DMS 273 treated with DMSO at 0.1 percent for 48 hours (cell line): ENCODE measurements around the gene GNA14.
"Not testable (repeated sequence)": the region's sequence is repeated elsewhere in the genome, so short reads cannot be mapped to it uniquely, and the experiment has no call there.

Experiments used
- DNase-seq: peaks from one replicate; lab custom pipeline; 2025; lab: John Stamatoyannopoulos, UW

GNA14 gene

GRCh38 chr9:77643871-77644270 is 4.3 kb downstream of the GNA14 start:
- no peak for DNase-seq

- no peak for DNase-seq
Observed at GRCh38 chr9:77640741-77641580, 7.2 kb downstream of the GNA14 start.

- no peak for DNase-seq
Observed at GRCh38 chr9:77632652-77633051, 15.5 kb downstream of the GNA14 start.

GRCh38 chr9:77628864-77629263 is 19.3 kb downstream of the GNA14 start:
- not testable (repeated sequence) for DNase-seq

- no peak for DNase-seq
Observed at GRCh38 chr9:77616191-77616590, 31.9 kb downstream of the GNA14 start.

GRCh38 chr9:77614645-77615044 is 33.5 kb downstream of the GNA14 start:
- DNase-seq = no peak

GRCh38 chr9:77606526-77606925 is 41.6 kb downstream of the GNA14 start:
- DNase-seq = no peak

- no peak for DNase-seq
Observed at GRCh38 chr9:77605449-77606220, 42.5 kb downstream of the GNA14 start.

GRCh38 chr9:77604316-77604715 is 43.8 kb downstream of the GNA14 start:
- no peak for DNase-seq

GRCh38 chr9:77602852-77603251 is 45.3 kb downstream of the GNA14 start:
- DNase-seq = no peak

- DNase-seq = no peak
Observed at GRCh38 chr9:77601476-77602099, 46.5 kb downstream of the GNA14 start.

- DNase-seq = no peak
Observed at GRCh38 chr9:77600810-77601209, 47.3 kb downstream of the GNA14 start.

GRCh38 chr9:77599492-77599891 is 48.6 kb downstream of the GNA14 start:
- DNase-seq = no peak

- no peak for DNase-seq
Observed at GRCh38 chr9:77598991-77599390, 49.1 kb downstream of the GNA14 start.

GRCh38 chr9:77598524-77598923 is 49.6 kb downstream of the GNA14 start:
- peak; percentile 28 for DNase-seq

GRCh38 chr9:77597057-77597456 is 51.1 kb downstream of the GNA14 start:
- DNase-seq = no peak

GRCh38 chr9:77595426-77596095 is 52.6 kb downstream of the GNA14 start:
- no peak for DNase-seq

- DNase-seq = no peak
Observed at GRCh38 chr9:77594963-77595362, 53.2 kb downstream of the GNA14 start.

GRCh38 chr9:77593528-77593927 is 54.6 kb downstream of the GNA14 start:
- DNase-seq = no peak

GRCh38 chr9:77592476-77592875 is 55.6 kb downstream of the GNA14 start:
- DNase-seq = no peak

GRCh38 chr9:77589046-77589795 is 58.9 kb downstream of the GNA14 start:
- no peak for DNase-seq
